HPDE6-E6E7 (cell line): ENCODE data around the gene KRT9.
A peak's percentile ranks its signal among the peaks of the same experiment; 100 is the strongest.

ENCODE experiments used
- DNase-seq: peaks from one replicate; pipeline ENCODE4 v3.0.0; 2011; ENCODE audit warnings: missing footprints; ENCODE audit errors: extremely low spot score

KRT9 gene

GRCh38 chr17:41528959-41529353, 42.9 kb downstream of the KRT9 start:
- DNase-seq: no peak

- DNase-seq: no peak
These were observed 44.5 kb downstream of the KRT9 start for GRCh38 chr17:41527063-41528023.

GRCh38 chr17:41524261-41524660, 47.6 kb downstream of the KRT9 start:
- no peak for DNase-seq

DNA sequence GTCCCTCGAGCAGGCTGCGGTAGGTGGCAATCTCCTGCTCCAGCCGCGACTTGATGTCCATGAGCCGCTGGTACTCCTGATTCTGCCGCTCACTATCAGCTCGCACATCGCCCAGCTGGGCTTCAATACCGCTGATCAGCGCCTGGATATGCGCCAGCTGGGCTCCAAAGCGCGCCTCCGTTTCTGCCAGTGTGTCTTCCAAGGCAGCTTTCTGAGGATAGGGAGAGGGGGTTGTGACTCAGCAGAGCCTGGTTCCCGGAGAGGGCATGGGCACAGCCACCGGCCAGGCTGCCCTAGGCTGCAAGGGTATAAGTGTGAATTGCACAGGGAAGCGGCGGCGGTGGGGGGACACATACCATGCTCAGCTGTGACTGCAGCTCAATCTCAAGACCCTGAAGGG, 48.1 kb downstream of the KRT9 start:
- DNase-seq: no peak

- no peak for DNase-seq
These were observed 48.6 kb downstream of the KRT9 start for GRCh38 chr17:41523225-41523593.

DNA sequence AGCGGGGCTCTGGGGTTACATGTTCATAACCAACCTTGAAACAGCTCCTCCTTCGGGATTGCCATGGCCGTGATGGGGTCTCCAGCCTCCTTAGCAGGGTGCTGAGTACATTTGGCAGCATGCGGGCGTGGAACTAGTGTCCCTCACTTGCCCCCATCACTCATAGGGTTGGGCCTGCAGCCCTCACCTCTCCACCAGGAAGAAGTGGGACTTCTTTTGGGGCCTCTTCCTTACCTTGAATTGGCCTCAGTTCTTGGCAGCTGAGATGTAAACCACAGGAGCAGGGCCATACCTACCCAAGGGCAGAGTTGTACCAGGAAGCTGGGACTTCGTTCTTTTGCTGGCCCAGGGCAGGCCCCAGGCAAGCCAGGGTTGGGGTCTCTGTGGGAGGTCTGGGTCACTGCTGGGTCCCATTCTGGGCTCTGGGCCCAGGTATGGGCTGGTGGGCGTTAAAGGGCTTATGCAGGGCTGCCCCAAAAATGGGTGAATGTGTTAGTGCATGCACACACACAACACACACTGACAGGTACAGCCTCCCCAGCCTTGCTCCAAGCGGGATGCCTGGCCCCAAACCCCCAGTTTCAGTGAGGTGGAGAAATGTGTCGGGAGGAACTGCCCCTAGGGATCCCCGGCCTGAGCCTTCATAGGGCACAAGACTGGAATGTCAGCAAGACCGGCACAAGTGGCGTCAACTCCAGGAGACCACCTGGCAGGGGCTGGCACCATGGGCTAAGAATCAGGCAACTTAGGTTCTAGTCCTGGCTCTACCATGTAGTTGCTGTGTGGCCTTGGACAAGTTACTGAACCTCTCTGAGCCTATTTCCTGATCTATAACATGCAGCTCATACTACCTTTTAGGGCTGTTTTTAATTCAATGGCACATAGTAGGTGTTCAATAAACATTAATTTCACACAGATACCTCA, 49.3 kb downstream of the KRT9 start:
- no peak for DNase-seq

- DNase-seq: peak; percentile 78
These were observed 50.1 kb downstream of the KRT9 start for GRCh38 chr17:41521574-41522261.

GRCh38 chr17:41520821-41521521, 50.9 kb downstream of the KRT9 start:
- no peak for DNase-seq

DNA sequence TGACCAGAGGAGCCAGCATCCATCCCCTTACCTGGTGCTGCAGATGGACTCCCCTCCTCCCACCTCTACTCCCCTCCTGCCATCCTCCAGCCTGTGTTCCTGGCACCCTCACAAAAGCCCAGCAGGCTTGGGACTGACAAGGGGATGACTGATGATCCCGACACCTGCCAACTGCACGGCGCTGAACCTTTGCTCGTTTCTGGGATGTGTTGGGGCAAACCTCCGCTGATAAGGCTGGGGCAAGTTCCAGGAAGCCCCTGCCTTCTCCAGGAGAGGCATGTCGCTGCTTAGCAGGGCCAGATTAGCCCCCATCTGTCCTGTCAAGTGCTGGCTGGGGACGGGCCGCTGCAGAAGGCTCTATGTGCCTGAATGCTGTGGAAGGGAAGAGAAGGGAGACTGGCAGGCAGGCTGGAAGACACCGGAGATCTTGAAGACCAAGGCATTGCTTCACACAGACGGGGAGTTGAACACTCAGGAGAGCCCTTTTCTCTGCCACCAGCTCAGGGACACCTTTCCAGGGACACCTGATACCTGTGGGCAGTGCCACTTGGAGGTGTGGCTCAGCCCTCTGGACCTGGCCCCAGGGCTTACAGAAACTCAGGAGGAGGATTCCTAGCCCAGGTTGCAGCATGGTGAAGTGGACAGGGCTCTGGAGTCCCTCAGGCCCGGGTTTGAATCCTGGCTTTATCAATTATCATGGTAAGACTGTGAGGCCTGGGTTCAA, 52.2 kb downstream of the KRT9 start:
- DNase-seq: peak; percentile 69

GRCh38 chr17:41518789-41519449, 52.9 kb downstream of the KRT9 start, which contains the start of gene KRT15:
Gene KRT15 (minus strand): TSS chr17:41518890. CDS start chr17:41518827, 63 bp downstream.
- DNase-seq: no peak

- no peak for DNase-seq
These were observed 53.8 kb downstream of the KRT9 start for GRCh38 chr17:41518031-41518430.

- no peak for DNase-seq
These were observed 55.0 kb downstream of the KRT9 start for GRCh38 chr17:41516830-41517283.

DNA sequence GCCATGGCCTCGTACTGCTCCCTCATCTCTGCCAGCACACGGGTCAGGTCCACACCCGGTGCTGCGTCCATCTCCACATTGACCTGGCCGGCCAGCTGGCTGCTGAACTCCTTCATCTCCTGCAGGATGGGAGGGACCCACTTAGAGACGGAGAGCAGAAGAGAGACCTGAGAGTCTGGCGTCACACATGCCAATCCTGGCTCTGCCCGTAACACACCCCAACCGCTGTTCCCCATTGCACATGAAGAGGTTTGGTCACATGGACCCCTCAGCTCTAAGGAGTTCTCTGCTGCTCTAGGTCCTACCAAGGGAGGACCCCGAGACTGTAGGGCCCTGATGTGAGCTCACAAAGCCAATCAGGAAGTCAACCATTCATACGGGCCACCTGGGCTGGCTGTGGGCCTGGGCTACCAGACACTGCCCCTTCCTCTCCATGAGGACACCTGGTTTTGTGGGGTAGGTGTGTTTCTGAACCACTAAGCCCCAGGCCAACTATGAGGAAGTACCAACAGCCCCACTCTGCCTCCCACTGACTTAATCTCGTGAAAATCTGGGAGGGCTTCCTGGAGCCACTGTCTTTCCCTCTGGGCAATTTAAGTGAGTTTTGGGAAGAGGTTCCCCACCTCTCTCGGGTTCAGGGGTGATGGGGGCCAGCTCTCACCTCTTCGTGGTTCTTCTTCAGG, 55.6 kb downstream of the KRT9 start:
- no peak for DNase-seq
